ENCODE measurements around the gene LIMK1.

DNA sequence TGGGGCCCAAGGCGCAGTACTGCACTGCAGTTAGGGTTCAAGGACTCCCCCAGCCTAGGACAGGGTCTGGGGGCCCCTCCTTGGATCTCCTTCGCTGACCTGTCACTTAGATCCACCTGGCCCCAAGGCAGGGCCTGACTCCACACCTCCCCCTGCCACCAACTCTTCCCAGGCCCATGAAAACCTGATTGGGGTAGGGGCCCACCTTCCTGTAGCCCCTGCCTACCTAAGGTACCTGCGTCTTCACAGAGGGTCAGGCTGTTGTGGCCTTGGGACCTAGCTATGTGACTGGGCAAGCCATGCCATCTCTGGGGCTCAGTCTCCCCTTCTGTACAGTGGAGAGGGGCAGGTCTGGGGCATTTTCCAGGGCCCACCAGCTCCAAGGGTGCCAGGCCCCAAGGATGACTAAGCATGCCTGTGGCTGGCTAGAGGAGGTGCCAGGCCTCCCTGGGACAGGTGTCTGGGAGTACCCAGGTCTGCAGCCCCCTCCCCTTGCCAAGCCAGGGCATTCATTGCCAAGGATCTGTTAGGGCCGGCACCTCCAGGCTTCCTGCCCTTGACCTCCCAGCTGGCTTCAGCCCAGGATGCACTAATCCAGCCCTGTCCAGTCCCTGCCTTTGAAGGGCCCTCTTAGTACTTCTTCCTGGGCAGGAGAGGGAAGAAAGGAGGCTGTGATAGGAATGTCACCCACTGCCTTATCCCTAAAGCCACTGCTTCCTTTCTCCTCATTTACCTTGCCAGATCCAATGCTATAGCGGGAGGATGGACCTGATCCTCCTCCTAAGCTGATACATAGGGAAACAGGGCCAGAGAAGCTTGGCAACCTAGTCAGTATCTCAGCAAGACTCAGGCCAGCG is 1.3 kb downstream of the LIMK1 start:
- TF ChIP-seq POLR2A (IDR thresholded peaks at IDR 0.05; ENCODE audit: low read depth, low read length) = no peak
- TF ChIP-seq TAF1 (IDR thresholded peaks at IDR 0.05; ENCODE audit: borderline replicate concordance, low read depth, low read length) = no peak
- no peak for TF ChIP-seq POLR2AphosphoS5 (IDR thresholded peaks at IDR 0.05; ENCODE audit: low read depth, low read length)
